Measurements from ENCODE around the gene SKOR1.

DNA sequence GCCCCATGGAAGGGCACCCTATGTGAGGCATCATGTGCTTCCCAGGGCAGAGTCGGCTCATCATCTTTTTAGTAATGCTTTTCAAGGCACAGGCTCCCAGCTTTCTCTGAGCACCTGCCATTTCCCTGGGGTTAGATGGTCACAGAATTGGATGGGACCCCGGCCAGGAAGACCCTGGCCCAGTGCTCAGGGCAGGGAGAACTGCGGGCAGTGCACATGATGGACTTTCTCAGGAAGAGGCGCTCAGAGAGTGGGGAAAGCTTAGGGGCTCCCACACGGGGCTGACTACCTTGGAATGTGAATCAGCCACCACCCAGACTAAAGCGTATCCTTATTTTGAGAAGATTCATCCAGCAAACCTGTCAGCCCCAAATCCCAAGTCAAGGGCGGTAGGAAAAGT, 16.5 kb upstream of the SKOR1 start:
- TF ChIP-seq EZH2 (IDR thresholded peaks at IDR 0.05; ENCODE audit: insufficient read depth, poor library complexity, severe bottlenecking) (no peak), EZH2phosphoT487 (IDR thresholded peaks at IDR 0.05; ENCODE audit: insufficient read depth, low read depth) (no peak)

Measured in GM23248 (cell line).